Transverse colon (tissue), 4 donors: ENCODE measurements around the gene KATNB1. TPM values are rescaled to one million over a fixed set of nuclear protein-coding genes. Genes with fewer than 3 reads are reported as not detected.

Source experiments
- DNase-seq: peaks from one replicate; pipeline ENCODE4 v3.0.0-alpha.2; 2019
- H3K27ac ChIP-seq, 4 donors: fragments of 200-600 bp; sonication (generic); 2 replicates each; pipeline ENCODE4 v1.5.1; 2016 to 2018; ENCODE audit warnings: inconsistent platforms in 4 of 4
- H3K27me3 ChIP-seq: fragments of 200-600 bp; sonication (generic); 2 replicates; pipeline ENCODE4 v1.5.1; 2017; ENCODE audit warnings: inconsistent platforms
- H3K36me3 ChIP-seq, 4 donors: fragments of 200-600 bp; sonication (generic); 2 replicates each; pipeline ENCODE4 v1.5.1; 2017 to 2019; ENCODE audit warnings: inconsistent platforms in 4 of 4
- H3K4me1 ChIP-seq, 4 donors: fragments of 200-600 bp; sonication (generic); 2 replicates each; pipeline ENCODE4 v1.5.1; 2017 to 2020; ENCODE audit warnings: inconsistent platforms in 4 of 4
- H3K4me3 ChIP-seq, 4 donors: fragments of 200-600 bp; sonication (generic); 1 replicate in 1 of 4; 2 replicates in 3 of 4; pipeline versions ENCODE4 v1.5.1 to v1.6.1; 2017 to 2019; ENCODE audit warnings: inconsistent platforms in 4 of 4
- H3K9me3 ChIP-seq, 2 donors: fragments of 200-600 bp; sonication (generic); 2 replicates each; pipeline ENCODE4 v1.5.1; 2017 to 2019; ENCODE audit warnings: inconsistent platforms in 2 of 2
- EP300 ChIP-seq: sonication (generic); formaldehyde crosslinking; IDR thresholded peaks from one replicate; pipeline ENCODE4 v1.6.1; 2017; ENCODE audit warnings: antibody characterized with exemption, low read depth
- POLR2A ChIP-seq: fragments of 450-650 bp; IDR thresholded peaks from one replicate; pipeline ENCODE4 v1.6.1; 2016; ENCODE audit warnings: antibody characterized with exemption, mild to moderate bottlenecking, moderate library complexity
- POLR2AphosphoS5 ChIP-seq, 3 donors: sonication (generic); formaldehyde crosslinking; IDR thresholded peaks; one replicate each; pipeline ENCODE4 v1.6.1; 2016; ENCODE audit warnings: antibody characterized with exemption in 3 of 3
- WGBS, 2 donors: methylation state at CpG; one replicate each; pipeline ENCODE4 v1.1.5; 2018; ENCODE audit warnings: low coverage in 1 of 2; 5-methylcytosine and 5-hydroxymethylcytosine counted together
- in situ Hi-C, 4 donors: fragments of 200-750 bp; cut with MboI; loops; one replicate each; pipeline versions ENCODE4 v1.15.0 to v1.15.1; 2017; ENCODE audit warnings: low sequenced_read_pairs in 3 of 4, low pct_ligation_motif_present in 1 of 4, low pct_unique_long_range_greater_than_20kb in 1 of 4
- intact Hi-C: fragments of 100-400 bp; cut with DNase I; formaldehyde crosslinking; loops from one replicate; pipeline ENCODE4 v1.15.1; 2023; ENCODE audit warnings: low total_unique reads
- total RNA-seq, 4 donors: library from RNA; depleted of rRNA; stranded (reverse); fragments of >200 nt; gene quantifications; one replicate each; pipeline ENCODE4 v1.1.0, GENCODE V29; 2016
- TF ChIP-seq, protein P1 (sequence below), 5 experiments: fragments of 200-600 bp in 3 of 5; fragments of 450-650 bp in 2 of 5; sonication (generic) in 3 of 5; IDR thresholded peaks; 1 replicate in 2 of 5; 2 replicates in 3 of 5; pipeline ENCODE4 v1.5.1; 2016 to 2017; ENCODE audit warnings: antibody characterized with exemption in 5 of 5, inconsistent platforms in 3 of 5, mild to moderate bottlenecking in 2 of 5, moderate library complexity in 1 of 5

Gene KATNB1
- total RNA-seq, 4 donors from 2014 or later, result 11.3 to 28.4 (median 22.3) TPM

- Histone ChIP-seq H3K27me3 (no peaks in the 10 kb centered on the region), H3K9me3 (no peaks in the 10 kb centered on the region), H3K4me3 (no peak overlapping the region), H3K36me3 (no peaks in the 10 kb centered on the region), H3K27ac (no peak overlapping the region), H3K4me1 (no peaks in the 10 kb centered on the region)
- TF ChIP-seq, protein P1, sequence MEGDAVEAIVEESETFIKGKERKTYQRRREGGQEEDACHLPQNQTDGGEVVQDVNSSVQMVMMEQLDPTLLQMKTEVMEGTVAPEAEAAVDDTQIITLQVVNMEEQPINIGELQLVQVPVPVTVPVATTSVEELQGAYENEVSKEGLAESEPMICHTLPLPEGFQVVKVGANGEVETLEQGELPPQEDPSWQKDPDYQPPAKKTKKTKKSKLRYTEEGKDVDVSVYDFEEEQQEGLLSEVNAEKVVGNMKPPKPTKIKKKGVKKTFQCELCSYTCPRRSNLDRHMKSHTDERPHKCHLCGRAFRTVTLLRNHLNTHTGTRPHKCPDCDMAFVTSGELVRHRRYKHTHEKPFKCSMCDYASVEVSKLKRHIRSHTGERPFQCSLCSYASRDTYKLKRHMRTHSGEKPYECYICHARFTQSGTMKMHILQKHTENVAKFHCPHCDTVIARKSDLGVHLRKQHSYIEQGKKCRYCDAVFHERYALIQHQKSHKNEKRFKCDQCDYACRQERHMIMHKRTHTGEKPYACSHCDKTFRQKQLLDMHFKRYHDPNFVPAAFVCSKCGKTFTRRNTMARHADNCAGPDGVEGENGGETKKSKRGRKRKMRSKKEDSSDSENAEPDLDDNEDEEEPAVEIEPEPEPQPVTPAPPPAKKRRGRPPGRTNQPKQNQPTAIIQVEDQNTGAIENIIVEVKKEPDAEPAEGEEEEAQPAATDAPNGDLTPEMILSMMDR (IDR thresholded peaks at IDR 0.05), result no peak
- TF ChIP-seq POLR2AphosphoS5 (IDR thresholded peaks at IDR 0.05), result no peak
- TF ChIP-seq EP300, result no peak
- no peak for TF ChIP-seq POLR2A
- in situ Hi-C loops, result no loop called here
- no peak for DNase-seq
- WGBS, 2 donors, result no CpG with 5 or more reads among the region's 4 CpGs
- intact Hi-C loops, result no loop called here
Observed at GRCh38 chr16:57693550-57693949, 42.0 kb upstream of the KATNB1 start.

- Histone ChIP-seq H3K27ac (no peak overlapping the region), H3K4me3 (no peak overlapping the region), H3K9me3 (no peaks in the 10 kb centered on the region), H3K27me3 (no peaks in the 10 kb centered on the region), H3K4me1 (no peaks in the 10 kb centered on the region), H3K36me3 (no peaks in the 10 kb centered on the region)
- intact Hi-C loops (no loop called here), in situ Hi-C loops (no loop called here)
- 67 to 68% methylated on average over 1 to 10 of the region's 10 CpGs for WGBS, 2 donors
- DNase-seq, result no peak
- TF ChIP-seq POLR2A, result no peak
- TF ChIP-seq POLR2AphosphoS5 (IDR thresholded peaks at IDR 0.05), result no peak
- no peak for TF ChIP-seq EP300
- TF ChIP-seq, protein P1 (IDR thresholded peaks at IDR 0.05), result no peak
Observed at GRCh38 chr16:57694231-57694724, 41.3 kb upstream of the KATNB1 start.

GRCh38 chr16:57694725-57695679 lies 40.6 kb upstream of the KATNB1 start, which contains the start of gene DRC7:
Gene DRC7 (plus strand): TSS chr16:57694806. CDS start chr16:57697950, 3,144 bp downstream.
- H3K36me3 ChIP-seq, result no peaks in the 10 kb centered on the region
- TF ChIP-seq, protein P1 (IDR thresholded peaks at IDR 0.05), result no peak
- TF ChIP-seq POLR2AphosphoS5 (IDR thresholded peaks at IDR 0.05) (no peak), POLR2A (no peak), EP300 (no peak)
- no peaks in the 10 kb centered on the region for H3K9me3 ChIP-seq
- no peak within 1 kb of the TSS for H3K27ac ChIP-seq
- in situ Hi-C loops (no loop called here), intact Hi-C loops (no loop called here)
- H3K4me3 ChIP-seq, result peak within 1 kb of the TSS in 1 of 4 donors; percentile 23
- DNase-seq, result peak; percentile 25
- no peaks in the 10 kb centered on the region for H3K27me3 ChIP-seq
- H3K4me1 ChIP-seq, result no peaks in the 10 kb centered on the region
- 30% methylated on average over 8 of the region's 8 CpGs; no CpG with 5 or more reads in 1 of the 2 donors for WGBS, 2 donors

DNA sequence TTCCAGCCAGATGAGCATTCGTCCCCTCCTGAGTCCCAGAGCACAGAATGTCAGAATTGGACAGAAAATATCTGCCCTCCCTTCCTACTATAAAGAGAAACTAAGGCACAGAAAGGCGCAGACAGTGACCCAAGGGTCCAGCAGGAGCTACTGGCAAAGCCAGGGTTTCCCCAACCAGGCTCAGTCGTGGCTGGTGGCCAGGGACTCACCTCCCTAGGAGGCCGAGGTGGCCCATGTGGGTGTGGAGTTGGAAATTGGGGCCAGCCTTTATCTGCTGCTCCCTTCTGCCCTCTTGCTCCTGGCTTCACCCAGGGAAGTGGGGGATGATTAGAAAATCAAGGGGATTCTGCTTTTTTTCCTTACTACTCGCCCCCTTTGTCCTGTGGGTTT lies 39.9 kb upstream of the KATNB1 start:
- in situ Hi-C loops, result no loop called here
- WGBS, 2 donors, result 64 to 78% methylated on average over 1 to 5 of the region's 5 CpGs

More for the DNA sequence above, 39.9 kb upstream of the KATNB1 start:
- no peaks in the 10 kb centered on the region for H3K4me1 ChIP-seq
- intact Hi-C loops, result no loop called here
- no peak for TF ChIP-seq POLR2A
- TF ChIP-seq POLR2AphosphoS5 (IDR thresholded peaks at IDR 0.05), result no peak
- no peak for TF ChIP-seq EP300
- TF ChIP-seq, protein P1 (IDR thresholded peaks at IDR 0.05), result no peak
- no peaks in the 10 kb centered on the region for H3K36me3 ChIP-seq
- no peaks in the 10 kb centered on the region for H3K9me3 ChIP-seq
- H3K4me3 ChIP-seq, result no peak overlapping the region
- H3K27me3 ChIP-seq, result no peaks in the 10 kb centered on the region
- no peak for DNase-seq
- H3K27ac ChIP-seq, result no peak overlapping the region
